Muscle of arm (tissue), 12 donors: ENCODE data around the gene SLC8A2. TPM values are rescaled to one million over a fixed set of nuclear protein-coding genes. Genes with fewer than 3 reads are reported as not detected.

Source experiments
- DNase-seq: peaks from one replicate; pipeline ENCODE4 v3.0.0-alpha.2; 2013
- polyA plus RNA-seq, 12 donors: library from polyadenylated mRNA; unstranded; fragments of 120-200 nt; gene quantifications; one replicate each; pipeline ENCODE4 v1.2.1, GENCODE V29; 2013; ENCODE audit not compliant: insufficient read length in 12 of 12

SLC8A2 gene
- polyA plus RNA-seq, 12 donors, result 0.11 to 0.51 (median 0.37) TPM; not detected in 2

DNA sequence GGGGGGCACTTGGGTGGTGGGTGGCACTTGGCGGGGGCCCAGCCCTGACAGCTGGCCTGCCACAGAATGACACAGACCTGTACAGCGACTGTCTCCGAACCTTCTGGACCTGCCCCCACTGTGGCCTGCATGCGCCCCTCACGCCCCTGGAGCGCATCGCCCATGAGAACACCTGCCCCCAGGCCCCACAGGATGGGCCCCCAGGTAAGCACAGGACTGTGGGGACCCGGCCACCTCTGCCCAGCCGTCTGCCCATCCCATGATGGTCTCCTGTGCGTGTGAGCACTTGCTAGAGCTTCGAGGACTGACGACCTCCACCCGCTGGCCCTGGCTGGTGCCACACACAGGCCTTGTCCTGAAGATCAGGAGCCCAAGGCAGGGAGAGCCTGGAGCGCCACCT lies 90.6 kb downstream of the SLC8A2 start:
- DNase-seq, result no peak

- no peak for DNase-seq
These were observed 91.1 kb downstream of the SLC8A2 start for GRCh38 chr19:47380559-47380958.

DNA sequence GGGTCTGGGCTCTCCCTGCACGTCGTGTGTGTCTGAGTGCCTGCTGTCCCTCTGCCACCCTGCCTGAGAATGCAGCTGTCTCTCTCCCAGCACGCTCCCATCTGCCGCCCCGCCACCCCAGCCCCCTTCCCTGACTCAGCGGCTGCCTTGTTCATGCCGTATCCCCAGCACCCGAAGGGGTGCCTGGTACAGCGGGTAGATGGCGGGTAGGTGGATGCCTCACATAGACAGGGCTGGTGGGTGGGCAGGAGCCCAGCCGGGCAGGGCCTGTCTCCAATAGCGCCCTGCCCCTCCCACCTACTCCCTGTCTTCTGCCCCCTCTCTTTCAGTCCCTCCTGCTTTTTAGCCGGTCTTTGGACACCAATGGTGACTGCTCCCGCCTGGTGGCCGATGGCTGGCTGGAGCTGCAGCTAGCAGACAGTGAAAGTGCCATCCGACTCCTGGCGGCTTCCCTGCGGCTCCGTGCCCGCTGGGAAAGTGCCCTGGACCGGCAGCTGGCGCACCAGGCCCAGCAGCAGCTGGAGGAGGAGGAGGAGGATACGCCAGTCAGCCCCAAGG lies 92.2 kb downstream of the SLC8A2 start:
- DNase-seq, result no peak

DNA sequence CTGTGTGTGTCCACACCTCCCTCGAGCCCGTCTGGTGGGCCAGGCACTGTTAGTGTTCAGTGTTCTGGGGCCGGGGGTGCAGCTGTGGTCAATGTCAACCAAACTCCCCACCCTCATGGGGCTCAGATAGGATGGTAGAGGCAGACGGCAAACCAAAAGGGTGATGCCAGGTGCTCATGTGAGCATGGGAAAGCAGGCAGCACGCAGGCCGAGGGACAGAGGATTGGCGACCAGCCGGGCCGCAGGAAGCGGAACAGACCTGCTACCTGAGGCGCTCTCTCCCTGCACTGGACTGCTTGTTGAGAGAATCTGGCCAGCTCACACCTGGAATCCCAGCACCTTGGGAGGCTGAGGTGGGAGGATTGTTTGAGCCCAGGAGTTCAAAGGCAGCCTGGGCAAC lies 93.4 kb downstream of the SLC8A2 start:
- DNase-seq, result no peak

Other genes with a start within 250 kb of the SLC8A2 start
- 1 to 10 TPM in 10 of 12 donors, under 1 TPM in 1, not detected in 1; 0.98 to 9.5 (median 1.8) TPM for gene BBC3, start 240.7 kb downstream of the SLC8A2 start, polyA plus RNA-seq
- gene CCDC9, start 215.4 kb downstream of the SLC8A2 start, polyA plus RNA-seq, result 10 to 100 TPM in 11 of 12 donors, not detected in 1; 15.4 to 29.5 (median 19.2) TPM
- gene INAFM1, start 197.0 kb downstream of the SLC8A2 start, polyA plus RNA-seq, result 10 to 100 TPM in 2 of 12 donors, 1 to 10 TPM in 9, not detected in 1; 6.4 to 12.8 (median 8.0) TPM
- gene C5AR1, start 162.0 kb downstream of the SLC8A2 start, polyA plus RNA-seq, result 1 to 10 TPM in 10 of 12 donors, not detected in 2; 1.3 to 4.3 (median 2.0) TPM
- gene C5AR2, start 139.7 kb downstream of the SLC8A2 start, polyA plus RNA-seq, result 1 to 10 TPM in 1 of 12 donors, under 1 TPM in 9, not detected in 2; 0.27 to 1.0 (median 0.41) TPM
- 10 to 100 TPM in 4 of 12 donors, 1 to 10 TPM in 7, not detected in 1; 6.9 to 15.5 (median 9.6) TPM for gene DHX34, start 122.6 kb downstream of the SLC8A2 start, polyA plus RNA-seq
- 10 to 100 TPM in 2 of 12 donors, 1 to 10 TPM in 8, not detected in 2; 5.1 to 17.8 (median 7.8) TPM for gene MEIS3, start 52.4 kb downstream of the SLC8A2 start, polyA plus RNA-seq
- 10 to 100 TPM in 1 of 12 donors, 1 to 10 TPM in 10, not detected in 1; 5.9 to 13.1 (median 8.0) TPM for gene KPTN, start 12.3 kb upstream of the SLC8A2 start, polyA plus RNA-seq
- 100 to 1,000 TPM in 2 of 12 donors, 10 to 100 TPM in 9, not detected in 1; 83.6 to 102 (median 91.9) TPM for gene NAPA, start 43.2 kb upstream of the SLC8A2 start, polyA plus RNA-seq
- under 1 TPM in 7 of 12 donors, not detected in 5; 0.05 to 0.17 (median 0.11) TPM for gene ZNF541, start 101.3 kb upstream of the SLC8A2 start, polyA plus RNA-seq
- gene BICRA, start 137.2 kb upstream of the SLC8A2 start, polyA plus RNA-seq, result 10 to 100 TPM in 5 of 12 donors, 1 to 10 TPM in 6, not detected in 1; 7.1 to 18.5 (median 9.6) TPM
- 100 to 1,000 TPM in 7 of 12 donors, 10 to 100 TPM in 4, not detected in 1; 83.7 to 146 (median 105) TPM for gene EHD2, start 241.5 kb upstream of the SLC8A2 start, polyA plus RNA-seq